H1 (cell line): ENCODE results near the gene ASTN2. TPM values are rescaled to one million over a fixed set of nuclear protein-coding genes. Genes with fewer than 3 reads are reported as not detected.

Experiments used
- CTCF ChIA-PET: fragments of 300-600 bp; sonication (Branson Sonifier 250); formaldehyde crosslinking; loops from one replicate; lab custom pipeline; 2021; ENCODE audit not compliant: partially characterized antibody; lab: Charles Lee
- POLR2A ChIA-PET: fragments of 300-600 bp; sonication (Branson Sonifier 250); formaldehyde crosslinking; loops from one replicate; lab custom pipeline; 2021; ENCODE audit warnings: inconsistent platforms; ENCODE audit not compliant: partially characterized antibody; lab: Charles Lee
- DNase-seq, 2 experiments: peaks; one replicate each; pipeline versions ENCODE4 v3.0.0 to v3.0.0-alpha.2; 2010 to 2022; ENCODE audit warnings: low spot score in 2 of 2, low read depth in 1 of 2, mixed read lengths in 1 of 2
- FAIRE-seq: peaks from 2 replicates; lab custom pipeline; 2011; peaks lifted over from hg19 to GRCh38; lab: Jason Lieb, UNC
- H2AFZ ChIP-seq: 2 replicates; pipeline ENCODE4 v1.8.1; 2012; ENCODE audit warnings: low read length, inconsistent platforms
- H2AK5ac ChIP-seq: 2 replicates; pipeline ENCODE4 v1.6.1; 2013; ENCODE audit warnings: low read depth, low read length
- H2BK120ac ChIP-seq: replicated peaks from 2 replicates; pipeline ENCODE3; 2013; ENCODE audit warnings: low read depth, low read length, inconsistent platforms
- H2BK12ac ChIP-seq: 2 replicates; pipeline ENCODE4 v1.6.1; 2013; ENCODE audit warnings: low read depth, low read length
- H2BK15ac ChIP-seq: 2 replicates; pipeline ENCODE4 v1.6.1; 2013; ENCODE audit warnings: low read length
- H2BK20ac ChIP-seq: 2 replicates; pipeline ENCODE4 v1.6.1; 2013; ENCODE audit warnings: low read length
- H2BK5ac ChIP-seq: 2 replicates; pipeline ENCODE4 v1.6.1; 2013; ENCODE audit warnings: low read depth, low read length
- H3K14ac ChIP-seq: 2 replicates; pipeline ENCODE4 v1.6.1; 2013; ENCODE audit warnings: inconsistent platforms; ENCODE audit not compliant: insufficient read length
- H3K18ac ChIP-seq: 2 replicates; pipeline ENCODE4 v1.6.1; 2013; ENCODE audit warnings: low read length; ENCODE audit errors: extremely low read depth
- H3K23ac ChIP-seq: 2 replicates; pipeline ENCODE4 v1.6.1; 2013; ENCODE audit warnings: inconsistent platforms; ENCODE audit not compliant: insufficient read length
- H3K23me2 ChIP-seq: 2 replicates; pipeline ENCODE4 v1.6.1; 2013; ENCODE audit warnings: low read depth, low read length
- H3K27ac ChIP-seq: 2 replicates; pipeline ENCODE4 v1.6.1; 2011; ENCODE audit warnings: low read depth, low read length, inconsistent platforms
- H3K27me3 ChIP-seq, 4 experiments: replicated peaks in 1 of 4; 1 replicate in 1 of 4; 2 replicates in 3 of 4; pipeline versions ENCODE4 v1.6.1 to v1.8.1; 2011 to 2013; ENCODE audit warnings: low read length in 3 of 4, mild to moderate bottlenecking in 3 of 4, inconsistent platforms in 2 of 4, mixed read lengths in 2 of 4, moderate library complexity in 1 of 4; ENCODE audit not compliant: control insufficient read depth in 3 of 4, insufficient read depth in 3 of 4; ENCODE audit errors: extremely low read depth in 1 of 4
- H3K36me3 ChIP-seq, 4 experiments: 2 replicates each; pipeline versions ENCODE4 v1.6.1 to v1.8.1; 2011 to 2013; ENCODE audit warnings: mild to moderate bottlenecking in 4 of 4, low read length in 3 of 4, moderate library complexity in 2 of 4, control low read depth in 1 of 4, inconsistent platforms in 1 of 4; ENCODE audit not compliant: insufficient read depth in 4 of 4, control insufficient read depth in 2 of 4
- H3K4ac ChIP-seq: replicated peaks from 2 replicates; pipeline ENCODE3; 2013; ENCODE audit warnings: low read length, low read depth, mixed read lengths, inconsistent platforms; ENCODE audit not compliant: insufficient read length
- H3K4me1 ChIP-seq, 4 experiments: replicated peaks in 1 of 4; 1 replicate in 1 of 4; 2 replicates in 3 of 4; pipeline versions ENCODE4 v1.6.1 to v1.8.1; 2011 to 2013; ENCODE audit warnings: low read length in 3 of 4, inconsistent platforms in 2 of 4, mixed read lengths in 1 of 4; ENCODE audit not compliant: insufficient read depth in 4 of 4, control insufficient read depth in 3 of 4
- H3K4me2 ChIP-seq, 2 experiments: 2 replicates each; pipeline versions ENCODE4 v1.6.1 to v1.8.1; 2011 to 2013; ENCODE audit warnings: low read depth in 2 of 2, low read length in 2 of 2, control low read depth in 1 of 2, inconsistent platforms in 1 of 2, mild to moderate bottlenecking in 1 of 2; ENCODE audit not compliant: insufficient read depth in 1 of 2
- H3K4me3 ChIP-seq, 4 experiments: fragments of 200-600, 300-600 bp in 1 of 4; sonication (generic), shearing (Covaris generic), sonication (Bioruptor Twin) in 1 of 4; 2 replicates each; pipeline versions ENCODE4 v1.5.1 to v1.8.1; 2011 to 2016; ENCODE audit warnings: low read length in 4 of 4, low read depth in 3 of 4, control low read depth in 2 of 4, inconsistent platforms in 2 of 4, mild to moderate bottlenecking in 2 of 4, mixed read lengths in 1 of 4, moderate library complexity in 1 of 4; ENCODE audit not compliant: insufficient read depth in 2 of 4; ENCODE audit errors: extremely low read depth in 1 of 4
- H3K56ac ChIP-seq: replicated peaks from 2 replicates; pipeline ENCODE3; 2013; ENCODE audit warnings: low read depth, mild to moderate bottlenecking, mixed read lengths, low read length, inconsistent platforms; ENCODE audit not compliant: insufficient read length
- H3K79me1 ChIP-seq: 2 replicates; pipeline ENCODE4 v1.6.1; 2013; ENCODE audit warnings: low read depth, low read length, control low read depth
- H3K79me2 ChIP-seq, 2 experiments: 2 replicates each; pipeline versions ENCODE4 v1.6.1 to v1.8.1; 2012 to 2013; ENCODE audit warnings: low read length in 2 of 2, mild to moderate bottlenecking in 2 of 2, inconsistent platforms in 1 of 2; ENCODE audit not compliant: insufficient read depth in 2 of 2, control insufficient read depth in 1 of 2
- H3K9ac ChIP-seq, 4 experiments: replicated peaks in 1 of 4; 1 replicate in 1 of 4; 2 replicates in 3 of 4; pipeline versions ENCODE4 v1.6.1 to v1.8.1; 2011 to 2013; ENCODE audit warnings: low read depth in 3 of 4, low read length in 3 of 4, control low read depth in 2 of 4, mild to moderate bottlenecking in 2 of 4, moderate library complexity in 2 of 4, inconsistent platforms in 1 of 4; ENCODE audit errors: extremely low read depth in 1 of 4
- H3K9me3 ChIP-seq, 2 experiments: 2 replicates each; pipeline versions ENCODE4 v1.6.1 to v1.8.1; 2012 to 2013; ENCODE audit warnings: mild to moderate bottlenecking in 2 of 2, moderate library complexity in 2 of 2, control low read depth in 1 of 2, inconsistent platforms in 1 of 2, low read depth in 1 of 2, low read length in 1 of 2, mixed read lengths in 1 of 2; ENCODE audit not compliant: insufficient read depth in 2 of 2
- H4K20me1 ChIP-seq, 2 experiments: replicated peaks in 1 of 2; 2 replicates each; pipeline versions ENCODE3 to v1.8.1; 2011 to 2013; ENCODE audit warnings: inconsistent platforms in 2 of 2, low read length in 2 of 2, mild to moderate bottlenecking in 1 of 2; ENCODE audit not compliant: insufficient read depth in 2 of 2, control insufficient read depth in 1 of 2
- H4K5ac ChIP-seq: 2 replicates; pipeline ENCODE4 v1.6.1; 2013; ENCODE audit warnings: low read length, low read depth, mixed read lengths, inconsistent platforms; ENCODE audit not compliant: insufficient read length
- H4K8ac ChIP-seq: 2 replicates; pipeline ENCODE4 v1.8.0; 2013; ENCODE audit warnings: mild to moderate bottlenecking, moderate library complexity, low read length, inconsistent platforms; ENCODE audit not compliant: insufficient read depth; ENCODE audit errors: extremely low read depth
- H4K91ac ChIP-seq: replicated peaks from 2 replicates; pipeline ENCODE3; 2013; ENCODE audit warnings: low read length, mixed read lengths, inconsistent platforms; ENCODE audit not compliant: insufficient read length
- BCL11A ChIP-seq, 2 experiments: IDR thresholded peaks; one replicate each; pipeline ENCODE4 v1.6.1; 2011; ENCODE audit warnings: low read depth in 2 of 2, low read length in 2 of 2, mild to moderate bottlenecking in 2 of 2
- CBX5 ChIP-seq: fragments of 300-800, 300-1000 bp; sonication (generic); IDR thresholded peaks from 2 replicates; pipeline ENCODE4 v1.7.1; 2016; ENCODE audit warnings: antibody characterized with exemption, low read length, low read depth
- CBX8 ChIP-seq: fragments of 300-800, 300-1000 bp; sonication (generic); IDR thresholded peaks from 2 replicates; pipeline ENCODE4 v1.7.1; 2016; ENCODE audit warnings: low read depth, low read length, borderline replicate concordance
- CEBPB ChIP-seq: IDR thresholded peaks from 2 replicates; pipeline ENCODE4 v1.6.1; 2012; ENCODE audit warnings: low read depth, low read length
- GABPA ChIP-seq: IDR thresholded peaks from 2 replicates; pipeline ENCODE4 v1.6.1; 2011; ENCODE audit warnings: mild to moderate bottlenecking, low read length, moderate library complexity, borderline replicate concordance; ENCODE audit not compliant: insufficient read depth
- HDAC2 ChIP-seq, 2 experiments: fragments of 300-600 bp in 1 of 2; sonication (generic) in 1 of 2; IDR thresholded peaks; 2 replicates each; pipeline ENCODE4 v1.6.1; 2011 to 2012; ENCODE audit warnings: low read depth in 2 of 2, low read length in 2 of 2, mild to moderate bottlenecking in 2 of 2, moderate library complexity in 2 of 2, borderline replicate concordance in 1 of 2, inconsistent platforms in 1 of 2
- KDM1A ChIP-seq: fragments of 200-600, 300-600 bp; sonication (generic); IDR thresholded peaks from 2 replicates; pipeline ENCODE4 v1.7.1; 2016; ENCODE audit warnings: mild to moderate bottlenecking, low read length, borderline replicate concordance
- MAFK ChIP-seq: IDR thresholded peaks from 2 replicates; pipeline ENCODE4 v1.6.1; 2012; ENCODE audit warnings: low read depth, mild to moderate bottlenecking, improper control_type of control experiment, low read length
- MAX ChIP-seq: IDR thresholded peaks from 2 replicates; pipeline ENCODE4 v1.6.1; 2012; ENCODE audit warnings: inconsistent platforms
- PHF8 ChIP-seq: fragments of 200-600 bp; sonication (generic); conservative IDR thresholded peaks from 2 replicates; pipeline ENCODE4 v1.7.1; 2012; ENCODE audit warnings: low read depth, mild to moderate bottlenecking, inconsistent platforms, low read length, moderate library complexity
- SAP30 ChIP-seq: fragments of 300-600 bp; sonication (generic); IDR thresholded peaks from 2 replicates; pipeline ENCODE4 v1.7.1; 2012; ENCODE audit warnings: low read length, moderate library complexity, mild to moderate bottlenecking, inconsistent platforms; ENCODE audit not compliant: insufficient read depth, insufficient replicate concordance
- SIRT6 ChIP-seq: IDR thresholded peaks from one replicate; pipeline ENCODE4 v1.7.1; 2012; ENCODE audit warnings: low read length, inconsistent platforms
- TAF1 ChIP-seq: IDR thresholded peaks from 2 replicates; pipeline ENCODE4 v1.6.1; 2011; ENCODE audit warnings: mild to moderate bottlenecking, low read depth, low read length
- YY1 ChIP-seq: IDR thresholded peaks from 2 replicates; pipeline ENCODE4 v1.6.1; 2011; ENCODE audit warnings: low read depth, mild to moderate bottlenecking, low read length
- WGBS, 2 experiments: shearing (Covaris generic) in 1 of 2; methylation state at CpG; one replicate each; pipeline versions ENCODE4 v1.1.6 to v1.1.7; 2013 to 2015; ENCODE audit warnings: low lambda C conversion rate in 2 of 2, mixed read lengths in 2 of 2, inconsistent platforms in 1 of 2, low coverage in 1 of 2, missing lambda C conversion rate in 1 of 2; ENCODE audit not compliant: insufficient replicate concordance in 2 of 2, insufficient coverage in 1 of 2, insufficient read length in 1 of 2; ENCODE audit errors: extremely low coverage in 1 of 2, missing lambda C conversion rate in 1 of 2; 5-methylcytosine and 5-hydroxymethylcytosine counted together
- polyA plus RNA-seq, 7 experiments: library from polyadenylated mRNA; depleted of rRNA in 3 of 7; stranded (reverse) in 5 of 7; unstranded in 2 of 7; fragments of >200 nt in 5 of 7; fragments of 200-250 nt in 2 of 7; gene quantifications; 1 replicate in 5 of 7; 2 replicates in 1 of 7; 4 replicates in 1 of 7; pipeline versions ENCODE4 v1.2.1 to v1.2.3, GENCODE V29; 2011 to 2013; ENCODE audit warnings: missing spikeins in 2 of 7, mixed read lengths in 2 of 7
- total RNA-seq: library from RNA; stranded (reverse); fragmentation: NEBNext Ultra II Directional; extraction: Animal tissue kit (Norgen Biotek cat#: 25700); gene quantifications from 2 replicates; pipeline ENCODE4 v1.2.1, GENCODE V29; 2021

Gene ASTN2
- total and polyA plus RNA-seq, 2 of the 8 experiments (the other 6 are each of a cell fraction or from before 2014, with no cell fraction given) = 8.2 to 13.7 TPM

- Histone ChIP-seq H3K23me2 (no peaks in the 10 kb centered on the region; the same call in 1 of the 2 replicates), H3K79me2 (no peaks in the 10 kb centered on the region), H2AK5ac (no peak overlapping the region), H4K20me1 (no peaks in the 10 kb centered on the region), H2BK12ac (no peak overlapping the region), H4K8ac (no peak overlapping the region), H3K9ac (no peak overlapping the region), H3K4ac (no peak overlapping the region), H3K23ac (no peak overlapping the region), H4K5ac (no peak overlapping the region), H3K56ac (no peak overlapping the region), H2BK120ac (no peak overlapping the region), H3K4me1 (peaks cover 0 to 3% (median 0%) of the 10 kb centered on the region in 4 experiments; a peak in 1 of 7 replicates), H3K79me1 (no peaks in the 10 kb centered on the region), H4K91ac (no peak overlapping the region), H3K27me3 (no peaks in the 10 kb centered on the region), H3K14ac (no peak overlapping the region), H2BK20ac (no peak overlapping the region), H3K9me3 (no peaks in the 10 kb centered on the region), H3K18ac (no peak overlapping the region), H3K4me2 (no peak overlapping the region), H2AFZ (no peak overlapping the region), H3K36me3 (no peaks in the 10 kb centered on the region), H2BK15ac (no peak overlapping the region), H3K27ac (no peak overlapping the region), H3K4me3 (no peak overlapping the region), H2BK5ac (no peak overlapping the region)
- FAIRE-seq (no peak), DNase-seq (no peak)
- WGBS, 2 experiments = 94% methylated on average over 4 of the region's 4 CpGs; no CpG with 5 or more reads in 1 of the 2 experiments
- ChIA-PET POLR2A (interaction anchor here (0.6 kb wide), 1 partner anchor 1944 kb away, joined by 3 read pairs; no protein-coding TSS in a partner anchor), CTCF (interaction anchor here (0.8 to 1.9 kb wide), 4 partner anchors 9 to 97 kb away, joined by 3 to 4 read pairs (median 3); no protein-coding TSS in a partner anchor)
- TF ChIP-seq HDAC2 (IDR thresholded peaks at IDR 0.05; ENCODE audit: borderline replicate concordance in 1 of 2, low read depth in 2 of 2, low read length in 2 of 2) (no peak), SIRT6 (no peak), TAF1 (no peak), CEBPB (no peak), PHF8 (no peak), SAP30 (no peak), CBX5 (no peak), GABPA (no peak), CBX8 (no peak), BCL11A (IDR thresholded peaks at IDR 0.05; ENCODE audit: low read depth in 2 of 2, low read length in 2 of 2) (no peak), MAX (no peak), MAFK (no peak), YY1 (no peak), KDM1A (no peak)
These were observed 278.4 kb downstream of the ASTN2 start for GRCh38 chr9:117136461-117136860.
